HEK293 (cell line): Measurements from ENCODE around the gene ZNF85.
A peak's percentile ranks its signal among the peaks of the same experiment; 100 is the strongest.
"Not testable (repeated sequence)": the region's sequence is repeated elsewhere in the genome, so short reads cannot be mapped to it uniquely, and the experiment has no call there.

Experiments used
- CTCF ChIA-PET: fragments of 350-600 bp; formaldehyde crosslinking; extraction: SDS; loops from one replicate; lab custom pipeline; 2021; ENCODE audit warnings: antibody characterized with exemption; lab: Yijun Ruan, JAX
- POLR2A ChIA-PET: fragments of 300-600 bp; formaldehyde crosslinking; extraction: SDS; loops from one replicate; lab custom pipeline; 2020; ENCODE audit warnings: antibody characterized with exemption, inconsistent platforms; lab: Yijun Ruan, JAX
- H3K27ac ChIP-seq: fragments of 200-500 bp; sonication (Bioruptor generic); 2 replicates; pipeline ENCODE4 v1.5.1; 2014; ENCODE audit warnings: low read depth, low read length, control low read depth, inconsistent platforms; ENCODE audit errors: extremely low read depth
- H3K36me3 ChIP-seq, 2 experiments: fragments of 200-500 bp in 1 of 2; sonication (Bioruptor generic) in 1 of 2; 1 replicate in 1 of 2; 2 replicates in 1 of 2; pipeline ENCODE4 v1.5.1; 2014 to 2017; ENCODE audit warnings: inconsistent platforms in 2 of 2, low read length in 2 of 2; ENCODE audit not compliant: control insufficient read depth in 2 of 2, insufficient read depth in 1 of 2
- H3K4me1 ChIP-seq: fragments of 200-500 bp; sonication (Bioruptor generic); 2 replicates; pipeline ENCODE4 v1.5.1; 2014; ENCODE audit warnings: mild to moderate bottlenecking, low read length, inconsistent platforms; ENCODE audit not compliant: control insufficient read depth, insufficient read depth
- H3K4me3 ChIP-seq: 2 replicates; pipeline ENCODE4 v1.5.1; 2011; ENCODE audit warnings: low read depth, mild to moderate bottlenecking, control low read depth, low read length, moderate library complexity
- H3K9me3 ChIP-seq: fragments of 200-500 bp; sonication (Bioruptor generic); 2 replicates; pipeline ENCODE4 v1.5.1; 2014; ENCODE audit warnings: low read depth, low read length, inconsistent platforms; ENCODE audit not compliant: control insufficient read depth, insufficient read depth
- HOXC10 ChIP-seq: sonication (generic); formaldehyde crosslinking; IDR thresholded peaks from 2 replicates; pipeline ENCODE4 v1.8.1; 2023; ENCODE audit warnings: mild to moderate bottlenecking, missing genetic modification reagents
- INSM2 ChIP-seq: fragments of 450-650 bp; formaldehyde crosslinking; IDR thresholded peaks from 2 replicates; pipeline ENCODE4 v1.5.1; 2016; ENCODE audit warnings: missing biosample characterization, missing genetic modification characterization
- KLF8 ChIP-seq: fragments of 450-650 bp; formaldehyde crosslinking; IDR thresholded peaks from 2 replicates; pipeline ENCODE4 v1.5.1; 2016; ENCODE audit warnings: missing biosample characterization, missing genetic modification characterization
- MZF1 ChIP-seq: fragments of 450-650 bp; formaldehyde crosslinking; IDR thresholded peaks from 2 replicates; pipeline ENCODE4 v1.5.1; 2017; ENCODE audit warnings: missing biosample characterization, missing genetic modification characterization, borderline replicate concordance
- SCRT1 ChIP-seq: fragments of 450-650 bp; formaldehyde crosslinking; IDR thresholded peaks from 2 replicates; pipeline ENCODE4 v1.5.1; 2016; ENCODE audit warnings: missing biosample characterization, missing genetic modification characterization, borderline replicate concordance
- SP2 ChIP-seq: fragments of 450-650 bp; formaldehyde crosslinking; IDR thresholded peaks from 2 replicates; pipeline ENCODE4 v1.5.1; 2016; ENCODE audit warnings: missing biosample characterization, missing genetic modification characterization
- TCF7L2 ChIP-seq: IDR thresholded peaks from 2 replicates; pipeline ENCODE4 v1.6.1; 2011; ENCODE audit warnings: low read depth, mild to moderate bottlenecking, inconsistent platforms, low read length, moderate library complexity, borderline replicate concordance
- TSHZ1 ChIP-seq: fragments of 450-650 bp; formaldehyde crosslinking; IDR thresholded peaks from 2 replicates; pipeline ENCODE4 v1.5.1; 2016; ENCODE audit warnings: missing biosample characterization, missing genetic modification characterization, borderline replicate concordance
- YY1 ChIP-seq: fragments of 450-650 bp; formaldehyde crosslinking; IDR thresholded peaks from 2 replicates; pipeline ENCODE4 v1.5.1; 2018; ENCODE audit warnings: missing biosample characterization, missing genetic modification characterization
- YY2 ChIP-seq: fragments of 450-650 bp; formaldehyde crosslinking; IDR thresholded peaks from 2 replicates; pipeline ENCODE4 v1.5.1; 2016; ENCODE audit warnings: missing biosample characterization, missing genetic modification characterization
- ZBTB44 ChIP-seq: fragments of 450-650 bp; IDR thresholded peaks from 2 replicates; pipeline ENCODE4 v1.5.1; 2018; ENCODE audit warnings: missing biosample characterization, mild to moderate bottlenecking, missing genetic modification characterization
- ZFP3 ChIP-seq: fragments of 450-650 bp; formaldehyde crosslinking; IDR thresholded peaks from 2 replicates; pipeline ENCODE4 v1.5.1; 2016; ENCODE audit warnings: low read depth, missing biosample characterization, missing genetic modification characterization
- ZNF121 ChIP-seq: fragments of 450-650 bp; formaldehyde crosslinking; IDR thresholded peaks from 2 replicates; pipeline ENCODE4 v1.5.1; 2016; ENCODE audit warnings: missing biosample characterization, missing genetic modification characterization
- ZNF140 ChIP-seq: fragments of 450-650 bp; formaldehyde crosslinking; IDR thresholded peaks from 2 replicates; pipeline ENCODE4 v1.5.1; 2016; ENCODE audit warnings: missing biosample characterization, missing genetic modification characterization
- ZNF18 ChIP-seq: fragments of 450-650 bp; formaldehyde crosslinking; IDR thresholded peaks from 2 replicates; pipeline ENCODE4 v1.5.1; 2016; ENCODE audit warnings: missing biosample characterization, missing genetic modification characterization
- ZNF311 ChIP-seq: fragments of 450-650 bp; formaldehyde crosslinking; IDR thresholded peaks from 2 replicates; pipeline ENCODE4 v1.5.1; 2017; ENCODE audit warnings: missing biosample characterization, missing genetic modification characterization, borderline replicate concordance
- ZNF335 ChIP-seq: fragments of 450-650 bp; formaldehyde crosslinking; conservative IDR thresholded peaks from 2 replicates; pipeline ENCODE4 v1.5.1; 2016; ENCODE audit warnings: missing biosample characterization, missing genetic modification characterization
- ZNF394 ChIP-seq: fragments of 450-650 bp; formaldehyde crosslinking; IDR thresholded peaks from 2 replicates; pipeline ENCODE4 v1.5.1; 2016; ENCODE audit warnings: missing biosample characterization, missing genetic modification characterization, mild to moderate bottlenecking, moderate library complexity, borderline replicate concordance
- ZNF426 ChIP-seq: fragments of 450-650 bp; formaldehyde crosslinking; IDR thresholded peaks from 2 replicates; pipeline ENCODE4 v1.5.1; 2017; ENCODE audit warnings: missing biosample characterization, missing genetic modification characterization, mild to moderate bottlenecking, inconsistent platforms, moderate library complexity
- ZNF555 ChIP-seq: fragments of 450-650 bp; formaldehyde crosslinking; conservative IDR thresholded peaks from 2 replicates; pipeline ENCODE4 v1.5.1; 2017; ENCODE audit warnings: missing biosample characterization, mild to moderate bottlenecking, missing genetic modification characterization, inconsistent platforms
- ZNF791 ChIP-seq: fragments of 450-650 bp; formaldehyde crosslinking; IDR thresholded peaks from 2 replicates; pipeline ENCODE4 v1.5.1; 2016; ENCODE audit warnings: missing biosample characterization, missing genetic modification characterization
- ZSCAN4 ChIP-seq: fragments of 450-650 bp; formaldehyde crosslinking; IDR thresholded peaks from 2 replicates; pipeline ENCODE4 v1.5.1; 2017; ENCODE audit warnings: missing biosample characterization, missing genetic modification characterization
- ZXDB ChIP-seq: fragments of 450-650 bp; formaldehyde crosslinking; IDR thresholded peaks from 2 replicates; pipeline ENCODE4 v1.5.1; 2016; ENCODE audit warnings: missing biosample characterization, missing genetic modification characterization

Gene ZNF85

GRCh38 chr19:20969898-20970297 is 46.8 kb downstream of the ZNF85 start:
- Histone ChIP-seq H3K27ac (no peak overlapping the region), H3K4me1 (no peaks in the 10 kb centered on the region), H3K4me3 (no peak overlapping the region), H3K36me3 (no peaks in the 10 kb centered on the region), H3K9me3 (no peaks in the 10 kb centered on the region)
- CTCF ChIA-PET = no interaction called here
- TF ChIP-seq SCRT1 (tag by site-specific recombination) (no peak), ZNF426 (tag by site-specific recombination) (no peak), ZNF121 (tag by site-specific recombination) (no peak), ZNF555 (no peak), KLF8 (no peak), ZNF140 (tag by site-specific recombination) (no peak), ZBTB44 (tag by site-specific recombination) (no peak), ZNF791 (tag by site-specific recombination) (no peak), YY2 (tag by site-specific recombination) (no peak), ZFP3 (tag by site-specific recombination) (no peak), ZNF394 (tag by site-specific recombination) (no peak), ZNF18 (tag by site-specific recombination) (no peak), TCF7L2 (no peak), MZF1 (tag by site-specific recombination) (no peak), INSM2 (tag by site-specific recombination) (no peak), HOXC10 (CRISPR knock-in tag) (no peak), ZXDB (tag by site-specific recombination) (no peak)
- POLR2A ChIA-PET = no interaction called here

GRCh38 chr19:20992788-20993187 is 69.7 kb downstream of the ZNF85 start:
- CTCF ChIA-PET, H3K4me1 ChIP-seq, POLR2A ChIA-PET, H3K27ac ChIP-seq, H3K9me3 ChIP-seq, H3K4me3 ChIP-seq, H3K36me3 ChIP-seq: not testable (repeated sequence)

GRCh38 chr19:20999731-21000352 is 76.8 kb downstream of the ZNF85 start:
- Histone ChIP-seq H3K4me1 (no peaks in the 10 kb centered on the region), H3K27ac (no peak overlapping the region), H3K36me3 (no peaks in the 10 kb centered on the region), H3K9me3 (no peaks in the 10 kb centered on the region), H3K4me3 (peak overlapping the region; percentile 40)
- ChIA-PET POLR2A (interaction anchor here (1.0 to 1.7 kb wide), 5 partner anchors 17 to 142 kb away, joined by 4 to 12 read pairs (median 6); partner anchors contain the start of genes ZNF430, ZNF431, ZNF714 and ZNF85), CTCF (interaction anchor here (0.6 kb wide), 1 partner anchor 353 kb away, joined by 3 read pairs; no protein-coding TSS in a partner anchor)
- TF ChIP-seq ZNF335 (tag by site-specific recombination) (peak; percentile 75), SP2 (peak; percentile 85), YY1 (0 out of 2 replicates have a peak, but pooled peaks have one; percentile 29), TSHZ1 (tag by site-specific recombination) (no peak), ZSCAN4 (tag by site-specific recombination) (no peak), ZNF311 (tag by site-specific recombination) (no peak)
